COR-L47 (cell line): ENCODE measurements around the gene KCNK7.

Source experiments
- DNase-seq: peaks from one replicate; lab custom pipeline; 2025; lab: John Stamatoyannopoulos, UW

The KCNK7 gene

DNA sequence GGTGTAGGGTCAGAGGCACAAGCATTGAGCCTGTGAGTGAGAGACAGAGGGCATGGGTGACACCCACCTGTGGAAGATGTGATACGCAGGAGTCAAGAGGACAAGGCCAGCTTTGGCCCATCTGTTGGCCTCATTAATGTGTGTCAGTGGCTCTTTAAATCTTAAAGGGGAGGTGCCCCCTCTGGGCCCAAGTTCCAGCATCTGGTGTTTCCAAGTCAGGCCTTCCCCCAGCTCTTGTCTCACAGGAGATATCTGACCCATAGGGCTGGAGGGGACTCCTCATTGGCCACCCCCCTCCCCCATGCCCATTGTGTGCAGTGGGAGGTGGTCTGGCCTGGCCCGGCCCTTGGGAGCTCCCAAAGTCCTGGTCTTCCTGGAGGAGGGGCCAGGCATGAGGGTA is 8.9 kb downstream of the KCNK7 start:
- no peak for DNase-seq

DNA sequence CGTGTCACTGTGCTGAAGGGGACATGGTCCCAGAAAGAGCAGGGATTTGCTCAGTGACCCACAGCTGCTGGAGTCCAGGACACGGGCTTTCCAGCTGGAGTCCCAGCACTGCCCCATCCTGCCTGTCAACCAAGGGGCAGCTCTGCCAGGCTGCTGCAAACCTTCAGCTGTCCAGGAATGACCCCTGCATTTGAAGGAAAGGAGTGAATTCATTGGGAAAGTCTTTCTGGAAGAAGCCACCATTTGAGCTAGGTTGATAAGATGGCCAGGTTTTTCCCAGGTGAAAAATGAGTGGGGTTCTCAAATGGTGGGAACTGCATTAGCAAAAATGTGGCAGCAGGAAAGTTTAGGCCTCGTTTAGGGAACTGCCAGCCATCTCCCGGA is 9.4 kb downstream of the KCNK7 start:
- no peak for DNase-seq

DNA sequence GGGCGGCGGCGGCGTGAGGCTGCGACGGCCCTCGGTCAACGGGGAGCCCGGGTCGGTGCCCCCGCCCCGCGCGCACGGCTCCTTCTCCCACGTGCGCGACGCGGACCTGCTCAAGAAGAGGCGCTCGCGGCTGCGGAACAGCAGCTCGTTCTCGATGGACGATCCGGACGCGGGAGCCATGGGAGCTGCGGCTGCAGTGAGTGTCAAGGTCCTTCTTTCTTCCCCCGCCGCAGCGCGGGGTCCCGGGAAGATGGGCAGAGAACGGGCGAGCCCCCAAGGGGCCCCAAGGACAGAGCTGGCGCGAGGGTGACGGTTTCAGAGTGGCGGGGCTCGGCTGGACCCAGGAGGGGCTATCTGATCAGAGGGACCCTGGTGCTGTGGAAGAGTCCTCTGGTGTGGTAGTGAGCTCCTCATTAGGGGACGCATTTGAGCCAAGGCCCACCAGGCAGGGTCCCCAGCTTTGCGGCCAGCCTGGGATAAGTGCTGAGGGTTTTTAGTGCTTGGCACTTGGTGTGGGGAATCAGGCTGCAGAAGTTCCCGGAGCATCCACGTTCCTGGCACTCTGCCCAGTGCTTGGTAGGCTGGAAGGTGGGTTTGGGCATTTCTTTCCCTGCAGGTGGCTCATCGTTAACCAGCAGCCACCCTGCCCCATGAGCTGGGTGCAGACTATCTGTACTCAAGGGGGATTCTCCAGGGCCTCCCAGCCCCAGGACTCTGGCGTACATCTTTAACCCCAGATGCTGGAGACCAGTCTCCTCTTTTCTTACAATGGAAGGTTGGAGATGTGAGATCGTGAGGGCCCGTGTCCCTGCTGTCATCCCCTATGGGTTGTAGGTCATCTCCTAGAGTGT is 10.0 kb downstream of the KCNK7 start:
- peak; percentile 36 for DNase-seq

DNA sequence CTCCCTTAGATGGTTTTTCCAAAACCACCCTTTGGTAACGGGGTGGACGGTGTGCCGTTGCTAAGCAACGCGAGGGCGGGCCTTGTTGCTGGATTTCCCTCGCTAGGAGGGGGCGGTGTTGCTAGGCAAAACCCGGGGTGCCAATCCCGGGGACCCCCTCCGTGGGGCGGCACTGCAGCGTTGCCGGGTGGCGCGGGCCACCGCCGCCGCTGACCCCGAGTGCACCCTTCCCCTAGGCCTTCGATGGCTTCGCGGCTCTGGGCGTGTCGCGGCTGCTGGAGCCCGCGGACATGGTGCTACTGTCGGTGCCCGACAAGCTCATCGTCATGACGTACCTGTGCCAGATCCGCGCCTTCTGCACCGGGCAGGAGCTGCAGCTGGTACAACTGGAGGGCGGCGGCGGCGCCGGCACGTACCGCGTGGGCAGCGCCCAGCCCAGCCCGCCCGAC is 10.9 kb downstream of the KCNK7 start:
- DNase-seq, result no peak

DNA sequence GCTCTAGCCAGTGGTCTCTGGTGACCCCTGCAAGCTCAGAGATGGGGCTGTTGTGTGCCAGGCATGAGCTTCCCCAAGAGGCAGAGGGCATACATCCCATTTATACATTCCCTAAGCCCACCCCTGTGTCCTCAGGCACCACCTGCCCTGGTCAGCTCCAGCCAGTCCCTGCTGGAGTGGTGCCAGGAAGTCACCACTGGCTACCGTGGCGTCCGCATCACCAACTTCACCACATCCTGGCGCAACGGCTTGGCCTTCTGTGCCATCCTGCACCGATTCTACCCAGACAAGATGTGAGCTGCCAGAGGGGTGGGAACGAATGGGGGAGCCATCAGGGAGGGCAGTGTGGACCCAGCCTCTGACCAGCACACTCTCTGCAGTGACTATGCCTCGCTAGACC is 11.5 kb downstream of the KCNK7 start:
- no peak for DNase-seq

DNA sequence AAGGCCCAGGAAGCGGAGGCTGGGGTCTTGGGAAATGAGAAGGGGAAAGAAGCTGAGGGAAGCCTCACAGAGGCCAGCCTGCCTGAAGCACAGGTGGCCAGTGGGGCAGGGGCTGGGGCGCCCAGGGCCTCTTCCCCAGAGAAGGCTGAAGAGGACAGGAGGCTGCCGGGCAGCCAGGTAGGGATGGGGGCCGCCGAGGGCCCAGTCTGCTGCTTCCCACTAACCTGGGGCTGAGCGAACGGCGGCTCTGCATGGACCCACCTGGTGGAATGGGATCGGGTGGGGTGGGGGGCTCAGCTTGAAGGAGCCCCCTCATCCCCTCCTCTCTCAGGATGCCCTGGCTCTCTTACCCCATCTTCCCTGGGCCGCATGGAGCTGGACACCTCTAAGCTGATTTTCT is 12.0 kb downstream of the KCNK7 start:
- DNase-seq, result no peak

DNA sequence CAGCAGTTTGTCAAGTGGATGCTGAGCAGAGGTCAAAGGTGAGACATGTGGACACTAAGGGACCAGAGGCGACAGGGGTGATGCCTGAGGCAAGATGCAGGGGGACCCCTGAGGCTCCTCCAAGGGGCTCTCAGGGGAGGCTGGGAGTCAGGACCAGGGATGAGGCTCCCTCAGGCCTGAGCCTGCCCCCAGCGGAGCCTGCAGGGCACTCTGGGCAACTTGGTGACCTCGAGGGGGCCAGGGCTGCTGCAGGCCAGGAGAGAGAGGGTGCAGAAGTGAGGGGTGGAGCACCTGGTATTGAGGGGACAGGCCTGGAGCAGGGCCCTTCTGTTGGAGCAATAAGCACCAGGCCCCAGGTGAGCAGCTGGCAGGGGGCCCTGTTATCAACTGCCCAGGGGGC is 13.7 kb downstream of the KCNK7 start:
- no peak for DNase-seq

DNA sequence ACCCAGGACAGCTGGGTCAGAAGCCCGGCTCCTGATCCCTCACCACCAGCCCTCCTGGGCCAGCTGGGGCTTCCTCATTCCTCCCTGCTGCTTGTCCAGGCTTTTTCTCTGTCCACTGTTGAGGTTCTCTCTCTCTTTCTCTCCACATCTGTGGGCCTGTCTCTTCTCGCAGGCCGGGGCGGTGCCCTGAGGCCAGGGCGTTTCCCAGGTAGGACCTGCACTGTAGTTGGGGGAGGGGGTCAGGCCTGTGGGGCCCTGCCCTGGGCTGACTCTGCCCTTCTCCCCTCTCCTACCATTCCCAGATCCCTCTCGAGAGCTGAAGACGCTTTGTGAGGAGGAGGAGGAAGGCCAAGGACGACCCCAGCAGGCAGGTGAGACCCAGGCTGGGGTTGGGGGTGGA is 14.8 kb downstream of the KCNK7 start:
- no peak for DNase-seq

DNA sequence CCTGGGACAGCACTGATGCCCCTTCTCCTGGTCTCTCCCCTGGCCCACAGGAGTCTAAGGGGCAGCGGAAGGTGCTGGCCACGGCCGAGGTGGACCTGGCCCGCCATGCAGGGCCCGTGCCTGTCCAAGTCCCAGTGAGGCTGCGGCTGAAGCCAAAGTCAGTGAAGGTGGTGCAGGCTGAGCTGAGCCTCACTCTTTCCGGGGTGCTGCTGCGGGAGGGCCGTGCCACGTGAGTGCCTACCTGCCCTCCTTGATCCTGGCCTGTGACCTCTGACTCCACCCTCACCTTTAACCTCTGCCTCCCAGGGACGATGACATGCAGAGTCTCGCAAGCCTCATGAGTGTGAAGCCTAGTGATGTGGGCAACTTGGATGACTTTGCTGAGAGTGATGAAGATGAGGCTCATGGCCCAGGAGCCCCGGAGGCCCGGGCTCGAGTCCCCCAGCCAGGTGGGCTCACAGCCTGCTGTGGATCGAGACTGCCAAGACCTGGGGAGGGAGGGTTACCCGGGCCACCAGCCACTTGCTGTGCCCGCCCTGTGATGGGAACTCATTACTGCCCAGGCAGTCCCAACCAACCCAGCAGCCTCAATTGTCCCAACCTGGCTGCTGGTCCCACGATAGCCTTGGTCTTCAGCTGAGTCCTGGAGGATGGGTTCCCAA is 15.4 kb downstream of the KCNK7 start:
- no peak for DNase-seq

DNA sequence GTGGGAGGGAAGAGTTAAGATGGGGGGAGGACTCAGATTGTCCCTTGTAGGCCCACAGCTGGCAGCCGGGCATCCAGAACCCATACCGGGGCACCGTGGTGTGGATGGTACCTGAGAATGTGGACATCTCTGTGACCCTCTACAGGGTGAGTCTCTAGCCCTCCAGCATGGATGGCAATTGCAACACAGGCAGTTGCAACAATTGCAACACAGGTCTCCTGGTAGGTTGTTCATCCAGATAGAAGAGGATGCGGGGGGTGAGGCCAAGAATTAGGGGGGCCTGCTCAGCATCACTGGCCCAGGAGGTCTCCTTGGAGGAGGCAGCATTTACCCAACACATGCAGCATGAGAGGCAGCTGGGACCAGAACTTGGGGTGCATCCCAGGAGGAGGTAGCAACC is 16.3 kb downstream of the KCNK7 start:
- DNase-seq, result no peak

DNA sequence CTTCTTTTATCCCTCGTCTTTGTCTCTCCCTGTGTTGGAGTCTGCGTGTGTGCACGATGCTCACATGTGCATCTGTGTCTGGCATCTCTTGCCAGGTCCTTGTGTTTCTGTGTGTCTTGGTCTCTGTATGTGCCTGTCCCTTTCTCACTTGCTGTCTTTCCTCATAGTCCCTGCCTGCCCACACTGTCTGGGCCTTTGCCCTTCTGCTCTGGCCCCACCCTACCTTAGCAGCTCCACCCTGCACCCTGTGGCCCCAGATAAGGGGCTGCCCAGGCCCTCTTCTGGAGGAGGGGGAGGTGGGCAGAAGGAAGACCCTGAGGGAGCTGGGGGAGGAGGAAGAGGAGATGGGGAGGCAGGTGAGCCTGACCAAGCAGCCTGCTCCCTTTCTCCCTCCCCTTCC is 16.9 kb downstream of the KCNK7 start:
- DNase-seq, result no peak

DNA sequence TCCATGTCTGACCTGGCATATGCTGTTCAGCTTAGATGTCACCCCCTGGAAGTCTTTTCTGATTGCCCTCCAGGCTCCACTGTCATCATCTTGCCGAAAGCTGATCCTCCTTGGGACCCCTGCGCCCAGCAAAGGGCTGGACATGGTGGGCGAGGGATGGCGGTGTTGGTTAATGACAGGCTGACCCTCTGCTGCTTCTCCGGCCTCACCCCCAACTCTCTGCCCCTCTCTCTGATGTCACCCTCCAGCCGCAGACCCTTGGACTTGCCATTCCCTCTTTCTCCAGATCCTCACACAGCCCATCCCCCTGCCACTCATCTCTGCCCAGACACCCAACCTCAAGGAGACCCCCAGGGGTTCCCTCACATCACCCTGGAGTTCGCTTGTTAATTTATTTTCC is 17.5 kb downstream of the KCNK7 start:
- no peak for DNase-seq

DNA sequence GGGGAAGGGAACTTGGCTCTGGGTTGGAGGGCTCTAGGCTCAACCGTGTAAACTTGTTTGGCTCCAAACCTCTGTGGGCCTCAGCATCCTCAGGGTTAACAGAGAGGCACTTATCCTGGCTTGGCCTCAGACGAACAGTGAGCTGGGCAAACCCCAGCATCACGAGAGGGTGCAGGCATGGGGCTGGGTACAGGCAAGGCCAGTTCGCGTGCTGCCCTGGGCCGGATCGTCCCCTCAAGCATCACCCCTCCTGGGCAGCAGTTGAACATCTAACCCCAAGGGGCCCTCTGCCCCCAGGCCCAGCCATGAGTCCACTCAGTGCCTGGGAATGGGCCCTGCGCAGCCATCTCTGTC is 17.9 kb downstream of the KCNK7 start:
- no peak for DNase-seq

DNA sequence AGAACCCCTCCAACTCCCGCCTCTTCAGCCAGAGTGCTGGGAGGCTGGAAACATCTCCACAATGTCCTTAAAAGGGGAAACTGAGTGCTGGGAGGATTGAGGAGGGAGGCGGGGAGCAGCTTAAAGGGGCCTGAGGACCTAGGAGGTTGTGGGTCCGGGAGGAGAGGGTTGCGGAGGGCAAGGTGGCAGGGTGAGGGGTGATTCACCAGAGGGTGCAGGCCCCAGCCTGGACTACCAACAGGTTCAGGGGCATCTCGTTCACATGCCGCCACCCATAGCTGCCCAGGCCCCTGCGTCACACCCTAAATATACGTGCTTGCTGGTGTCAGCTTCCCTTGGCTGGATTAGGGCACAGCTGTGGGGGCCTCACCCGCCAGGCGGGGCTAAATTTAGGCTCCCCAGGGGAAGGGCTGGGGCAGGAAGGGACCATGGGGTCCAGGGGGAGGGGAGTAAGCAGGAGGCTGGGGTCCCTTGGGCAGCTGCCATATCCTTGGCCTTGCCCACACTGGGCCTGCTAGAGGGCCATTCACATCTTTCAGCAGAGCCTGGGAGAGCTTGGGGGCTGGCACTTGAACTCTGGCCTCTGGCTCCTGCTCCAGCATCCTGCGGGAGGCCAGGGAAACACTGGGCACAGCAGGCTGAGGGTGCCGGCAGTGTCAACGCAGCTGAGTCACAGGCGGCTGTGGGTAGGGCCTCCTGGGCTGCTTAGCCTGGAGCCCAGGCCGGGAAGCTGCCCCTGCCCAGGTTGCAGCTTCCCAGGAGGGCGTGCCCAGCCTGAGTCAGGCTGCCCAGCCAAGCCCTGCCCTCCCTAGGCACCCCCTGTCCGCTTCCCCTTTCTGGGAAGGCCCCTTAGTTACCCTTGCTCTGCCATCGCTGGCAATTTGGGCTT is 18.5 kb downstream of the KCNK7 start:
- DNase-seq, result no peak

DNA sequence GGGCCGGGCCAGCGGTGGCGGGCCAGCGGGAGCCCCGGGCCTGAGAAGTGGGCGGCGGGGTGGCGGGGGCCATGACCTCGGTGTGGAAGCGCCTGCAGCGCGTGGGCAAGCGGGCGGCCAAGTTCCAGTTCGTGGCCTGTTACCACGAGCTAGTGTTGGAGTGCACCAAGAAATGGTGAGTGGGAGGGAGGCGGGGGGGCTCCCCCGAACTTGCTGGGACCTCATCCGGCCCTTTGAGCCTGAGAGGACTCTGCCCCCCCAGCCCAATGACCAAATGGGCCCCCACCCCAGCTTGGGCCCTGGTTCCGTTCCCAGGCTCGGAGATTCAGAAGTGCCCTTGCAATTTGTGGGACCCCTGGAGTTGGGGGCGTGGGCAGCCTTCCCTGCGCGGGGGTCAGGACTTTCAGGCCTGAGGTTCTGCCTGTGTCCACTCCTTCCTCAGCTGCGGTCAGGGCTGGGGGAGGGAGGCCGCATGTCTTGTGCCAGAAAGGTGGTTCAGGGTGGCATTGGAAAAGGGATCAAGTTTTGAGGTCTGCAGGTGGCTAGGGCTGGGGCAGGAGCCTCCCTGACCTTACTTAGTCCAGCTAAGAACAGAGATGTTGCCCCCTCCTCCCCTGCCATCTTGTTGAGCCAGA is 19.3 kb downstream of the KCNK7 start:
- DNase-seq, result no peak

DNA sequence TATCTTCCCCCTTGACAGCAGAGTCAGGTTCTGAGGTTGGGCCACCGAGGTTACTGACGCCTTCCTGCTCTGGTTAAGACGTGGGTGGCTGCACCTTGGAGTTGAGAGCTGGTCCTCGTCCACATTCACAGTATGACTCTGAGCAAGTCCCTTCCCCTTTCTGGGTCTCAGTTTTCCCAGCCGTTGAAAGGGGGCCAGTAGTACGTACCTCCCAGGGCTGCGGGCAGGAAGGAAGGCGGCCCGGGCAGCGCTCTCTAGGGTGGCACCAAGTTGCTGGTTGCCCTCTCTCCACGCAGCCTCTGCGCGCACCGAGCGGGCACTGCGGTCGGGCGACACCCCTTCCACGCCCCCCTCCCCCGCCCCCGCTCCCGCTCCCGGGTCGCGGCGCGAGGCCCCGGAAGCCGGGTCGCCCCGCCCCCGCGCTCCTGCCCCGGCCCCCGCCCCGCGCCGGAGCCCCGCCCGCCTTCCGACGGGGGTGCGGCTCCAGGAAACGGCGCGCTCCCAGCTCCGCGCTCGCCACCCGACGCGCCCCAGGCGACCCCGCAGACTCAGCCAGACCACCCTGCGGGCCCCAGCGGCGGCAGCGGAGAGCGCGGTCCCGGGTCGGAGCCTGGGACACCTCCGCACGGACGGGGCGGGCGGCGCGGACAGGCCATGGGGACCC is 19.9 kb downstream of the KCNK7 start, which contains the start of gene EHBP1L1:
TSS of gene EHBP1L1 (plus strand) at position 486 of the 664 bp plus-strand sequence. CDS start 250 bp downstream, outside the sequence.
- DNase-seq, result peak; percentile 33

DNA sequence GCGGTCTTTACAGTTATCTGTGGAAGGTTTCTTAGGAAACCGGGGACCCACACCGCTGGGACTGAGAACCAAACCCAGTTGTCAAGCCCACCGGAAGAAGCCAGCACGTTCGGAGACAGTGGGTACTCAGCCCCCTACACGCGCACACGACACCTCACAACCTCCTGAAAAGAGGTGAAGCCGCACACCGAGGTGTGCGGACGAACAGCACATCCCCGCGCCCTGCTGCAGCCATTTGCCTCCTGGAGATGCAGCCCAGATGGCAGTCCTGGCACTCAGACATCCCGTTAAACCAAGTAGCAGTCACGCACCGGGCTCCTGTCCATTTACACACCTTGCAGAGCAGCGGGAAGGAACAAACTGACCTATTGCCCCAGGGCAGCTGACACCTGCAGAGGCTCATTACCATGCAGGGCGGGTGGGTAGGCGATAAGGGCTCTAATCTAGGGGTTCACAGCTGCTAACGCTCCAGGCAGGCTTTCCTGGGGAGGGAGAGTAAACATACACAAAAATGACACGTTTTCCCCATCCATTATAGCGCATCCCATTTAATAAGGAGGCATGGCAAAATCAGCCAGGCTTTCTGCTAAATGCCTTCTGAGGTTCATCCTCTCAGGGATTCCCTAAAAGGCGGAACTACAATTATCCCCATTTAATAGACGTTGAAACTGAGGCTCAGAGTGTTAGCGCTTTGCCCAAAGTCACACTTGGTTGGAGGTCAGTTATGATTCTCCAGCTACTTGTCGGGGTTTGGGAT is 20.6 kb downstream of the KCNK7 start:
- peak; percentile 55 for DNase-seq

DNA sequence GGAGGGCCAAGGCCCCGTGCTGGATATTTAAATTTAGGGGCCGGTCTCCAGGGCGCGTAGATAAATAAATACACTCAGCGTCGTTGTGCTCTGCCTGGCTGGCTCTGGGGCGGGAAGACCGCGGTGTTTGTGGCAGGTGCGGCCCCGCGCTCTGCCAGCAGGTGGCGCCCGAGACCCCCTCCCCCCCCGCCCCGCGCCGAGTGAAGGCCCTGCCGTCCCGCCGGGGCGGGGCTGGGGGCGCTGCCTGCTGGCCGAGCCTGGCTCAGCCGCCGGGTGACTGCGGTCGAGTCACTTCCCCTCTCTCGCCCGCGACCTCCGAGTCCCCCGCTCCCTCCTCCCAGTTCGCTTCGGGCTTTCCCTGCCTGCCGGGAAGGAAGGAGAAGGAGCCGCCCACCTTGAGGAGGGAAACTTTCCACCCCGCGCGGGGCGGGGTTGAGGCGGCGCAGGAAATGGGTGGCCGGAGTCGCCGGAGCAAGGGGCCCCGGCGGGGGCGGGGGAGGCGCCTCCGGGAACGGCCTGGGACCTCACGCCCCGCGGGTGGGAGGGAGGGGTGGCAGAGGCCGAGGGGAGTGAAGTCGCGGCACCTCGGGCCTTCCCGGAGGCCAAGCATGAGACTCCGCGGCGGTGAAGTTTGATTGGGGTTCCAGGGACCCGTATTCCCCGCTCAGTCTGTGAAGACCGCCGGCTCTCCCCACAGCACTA is 21.3 kb downstream of the KCNK7 start:
- peak; percentile 47 for DNase-seq

DNA sequence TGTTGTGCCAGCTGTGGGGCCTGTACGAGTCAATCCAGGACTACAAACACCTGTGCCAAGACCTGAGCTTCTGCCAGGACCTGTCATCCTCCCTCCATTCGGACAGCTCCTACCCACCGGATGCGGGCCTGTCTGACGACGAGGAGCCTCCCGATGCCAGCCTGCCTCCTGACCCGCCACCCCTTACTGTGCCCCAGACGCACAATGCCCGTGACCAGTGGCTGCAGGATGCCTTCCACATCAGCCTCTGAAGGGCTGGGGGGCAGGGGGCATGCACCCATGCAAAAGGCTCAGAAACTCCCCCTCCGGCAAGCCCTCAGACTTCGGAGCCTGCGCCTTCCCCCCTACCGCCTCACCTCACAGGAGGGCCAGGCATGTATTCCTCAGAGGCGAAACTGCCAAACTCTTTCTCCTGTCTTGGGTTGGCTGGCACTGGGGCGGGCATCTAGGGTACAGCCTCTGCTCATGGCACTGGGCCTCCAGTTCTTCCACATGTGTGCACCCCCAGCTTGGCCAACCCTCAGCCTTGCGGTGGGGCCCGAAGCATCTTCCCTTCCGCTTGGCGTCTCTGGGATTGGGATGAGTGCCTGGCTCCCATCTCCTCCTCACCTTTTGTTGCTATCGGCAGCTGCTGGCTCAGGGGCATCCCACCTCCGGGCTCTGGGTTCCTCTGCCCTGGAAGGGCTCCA is 22.1 kb downstream of the KCNK7 start:
- DNase-seq, result no peak
